Epithelial cell of proximal tubule (primary cell): ENCODE measurements around the gene DIRAS3. TPM values are rescaled to one million over a fixed set of nuclear protein-coding genes. Genes with fewer than 3 reads are reported as not detected.
"Not testable (repeated sequence)": the region's sequence is repeated elsewhere in the genome, so short reads cannot be mapped to it uniquely, and the experiment has no call there.

Experiments
- DNase-seq: peaks from one replicate; pipeline ENCODE4 v3.0.0-alpha.2; 2011; ENCODE audit warnings: low read depth
- H3K4me3 ChIP-seq: 2 replicates; pipeline ENCODE4 v1.5.1; 2011; ENCODE audit warnings: low read depth, mild to moderate bottlenecking, low read length
- total RNA-seq: library from RNA; depleted of rRNA; stranded (reverse); fragments of >200 nt; gene quantifications from 2 replicates; pipeline ENCODE4 v1.2.3, GENCODE V29; 2015
- TF ChIP-seq, protein P1 (sequence below): conservative IDR thresholded peaks from 2 replicates; pipeline ENCODE4 v1.5.1; 2012; ENCODE audit warnings: low read depth, mild to moderate bottlenecking, low read length

Gene DIRAS3
- total RNA-seq, 1 donor from 2014 or later, result not detected

DNA sequence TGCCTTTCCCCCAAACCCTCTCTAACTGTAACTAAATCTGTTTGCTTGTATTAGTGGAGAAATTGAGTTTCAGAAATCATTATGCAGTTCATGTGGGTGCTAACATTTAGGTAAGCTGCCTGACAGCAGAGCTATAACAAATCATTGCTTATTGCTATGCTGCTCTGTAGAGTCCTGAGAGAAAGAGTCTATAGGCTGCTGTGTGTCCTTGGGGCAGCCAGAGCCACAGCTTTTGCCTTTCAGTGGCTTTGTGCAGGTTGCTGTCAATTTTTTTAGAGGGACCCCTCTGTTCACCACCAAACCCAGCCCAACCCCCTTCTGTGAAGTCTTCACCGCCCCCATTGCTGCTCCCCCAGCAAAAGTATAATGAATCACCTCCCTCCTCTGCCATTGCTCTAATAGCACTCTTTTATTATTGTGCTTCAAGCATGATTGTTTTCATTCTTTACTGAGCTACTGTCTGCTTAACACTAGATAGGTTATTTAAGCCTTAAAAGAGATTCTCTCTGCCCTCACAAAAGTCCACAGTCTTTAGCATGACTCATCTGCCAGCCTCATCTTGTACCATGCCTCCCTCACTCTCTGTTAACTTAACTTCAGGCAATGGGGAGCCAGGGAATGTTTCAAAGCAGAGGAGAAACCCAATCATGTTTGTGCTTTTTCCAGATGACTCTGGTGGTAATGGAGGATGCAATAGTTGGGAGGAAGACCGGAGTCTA lies 38.6 kb downstream of the DIRAS3 start:
- no peak for DNase-seq
- TF ChIP-seq, protein P1, sequence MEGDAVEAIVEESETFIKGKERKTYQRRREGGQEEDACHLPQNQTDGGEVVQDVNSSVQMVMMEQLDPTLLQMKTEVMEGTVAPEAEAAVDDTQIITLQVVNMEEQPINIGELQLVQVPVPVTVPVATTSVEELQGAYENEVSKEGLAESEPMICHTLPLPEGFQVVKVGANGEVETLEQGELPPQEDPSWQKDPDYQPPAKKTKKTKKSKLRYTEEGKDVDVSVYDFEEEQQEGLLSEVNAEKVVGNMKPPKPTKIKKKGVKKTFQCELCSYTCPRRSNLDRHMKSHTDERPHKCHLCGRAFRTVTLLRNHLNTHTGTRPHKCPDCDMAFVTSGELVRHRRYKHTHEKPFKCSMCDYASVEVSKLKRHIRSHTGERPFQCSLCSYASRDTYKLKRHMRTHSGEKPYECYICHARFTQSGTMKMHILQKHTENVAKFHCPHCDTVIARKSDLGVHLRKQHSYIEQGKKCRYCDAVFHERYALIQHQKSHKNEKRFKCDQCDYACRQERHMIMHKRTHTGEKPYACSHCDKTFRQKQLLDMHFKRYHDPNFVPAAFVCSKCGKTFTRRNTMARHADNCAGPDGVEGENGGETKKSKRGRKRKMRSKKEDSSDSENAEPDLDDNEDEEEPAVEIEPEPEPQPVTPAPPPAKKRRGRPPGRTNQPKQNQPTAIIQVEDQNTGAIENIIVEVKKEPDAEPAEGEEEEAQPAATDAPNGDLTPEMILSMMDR, result no peak
- H3K4me3 ChIP-seq, result no peak overlapping the region

DNA sequence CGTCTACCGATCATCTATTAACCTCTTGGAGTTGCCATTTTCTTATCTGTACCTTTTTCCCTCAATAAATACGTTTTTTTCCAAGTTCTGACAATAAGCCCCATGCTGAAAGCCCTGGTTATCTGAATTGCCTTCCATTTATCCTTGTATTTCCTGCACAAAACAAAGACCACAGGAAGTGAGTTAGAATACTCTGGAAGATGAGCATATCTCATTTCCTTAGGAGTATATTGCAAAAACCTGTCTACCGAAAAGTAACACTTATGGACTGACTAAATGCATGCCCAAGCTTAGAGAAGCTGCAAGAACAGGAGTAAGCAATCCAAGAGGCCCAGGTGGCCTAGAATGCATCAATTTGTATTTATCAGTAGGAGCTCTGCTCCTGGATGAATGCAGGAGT lies 39.9 kb downstream of the DIRAS3 start:
- DNase-seq, result no peak
- TF ChIP-seq, protein P1, result no peak
- no peak overlapping the region for H3K4me3 ChIP-seq

DNA sequence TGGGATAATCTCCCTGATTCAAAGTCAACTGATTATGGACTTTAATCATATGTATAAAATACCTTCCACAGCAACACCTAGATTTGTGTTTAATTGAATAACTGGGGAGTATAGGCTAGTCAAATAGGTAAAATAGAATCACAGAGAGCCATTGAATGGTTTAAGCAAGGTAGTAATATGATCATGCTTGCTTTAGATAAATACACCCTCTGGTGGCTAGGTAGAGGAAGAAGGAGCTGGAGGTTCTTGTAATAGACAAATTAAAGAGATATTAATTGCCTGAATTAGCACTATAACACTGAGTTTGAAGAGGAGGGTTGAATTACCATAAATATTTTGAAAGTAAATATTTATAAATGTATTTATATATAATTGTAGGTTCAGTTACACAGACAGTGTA lies 40.3 kb downstream of the DIRAS3 start:
- TF ChIP-seq, protein P1, result peak; percentile 63
- H3K4me3 ChIP-seq, result no peak overlapping the region
- no peak for DNase-seq

DNA sequence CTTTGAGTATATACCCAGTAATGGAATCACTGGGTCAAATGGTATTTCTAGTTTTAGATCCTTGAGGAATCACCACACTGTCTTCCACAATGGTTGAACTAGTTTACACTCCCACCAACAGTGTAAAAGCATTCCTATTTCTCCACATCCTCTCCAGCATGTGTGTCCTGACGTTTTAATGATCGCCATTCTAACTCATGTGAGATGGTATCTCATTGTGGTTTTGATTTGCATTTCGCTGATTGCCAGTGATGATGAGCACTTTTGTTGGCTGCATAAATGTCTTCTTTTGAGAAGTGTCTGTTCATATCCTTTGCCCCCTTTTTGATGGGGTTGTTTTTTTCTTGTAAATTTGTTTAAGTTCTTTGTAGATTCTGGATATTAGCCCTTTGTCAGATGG lies 46.8 kb downstream of the DIRAS3 start:
- not testable (repeated sequence) for DNase-seq, H3K4me3 ChIP-seq

DNA sequence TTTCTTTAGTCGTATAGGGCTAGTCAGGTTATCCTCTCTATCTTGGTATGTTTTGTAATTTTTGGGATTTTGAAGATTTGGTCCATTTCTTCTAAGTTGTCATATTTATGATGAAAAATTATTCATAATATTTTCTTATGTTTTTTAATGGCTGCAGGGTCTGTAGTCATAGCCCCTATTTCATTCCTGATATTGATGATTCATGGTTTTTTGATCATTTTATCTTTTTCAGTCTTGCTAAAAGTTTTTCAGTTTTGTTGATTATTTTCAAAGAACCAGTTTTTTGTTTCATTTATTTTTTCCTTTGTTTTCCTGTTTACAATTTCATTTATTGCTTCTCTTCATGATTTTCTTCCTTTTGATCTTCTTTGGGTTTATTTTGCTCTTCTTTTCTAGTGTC lies 50.2 kb downstream of the DIRAS3 start:
- no peak for DNase-seq
- TF ChIP-seq, protein P1, result no peak
- H3K4me3 ChIP-seq, result no peak overlapping the region

DNA sequence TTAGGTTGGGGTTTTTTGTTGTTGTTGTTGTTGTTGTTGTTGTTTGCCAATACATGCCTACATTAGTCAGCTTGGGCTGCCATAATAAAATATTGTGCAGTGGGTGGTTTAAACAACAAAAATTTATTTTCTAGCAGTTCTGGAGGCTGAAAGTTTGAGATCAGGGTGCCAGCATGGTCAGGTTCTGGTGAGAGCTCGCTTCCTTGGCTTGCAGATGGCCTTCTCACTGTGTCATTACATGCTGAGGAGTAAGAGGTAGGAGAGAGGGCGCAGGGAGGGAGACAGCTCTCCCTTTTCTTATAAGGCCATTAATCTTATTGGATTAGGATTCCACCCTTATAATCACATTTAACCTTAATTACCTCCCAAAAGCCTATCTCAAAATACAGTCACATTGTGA lies 52.7 kb downstream of the DIRAS3 start:
- TF ChIP-seq, protein P1, result no peak
- DNase-seq, result no peak
- no peak overlapping the region for H3K4me3 ChIP-seq

Other genes starting within 250 kb of the DIRAS3 start
- gene GNG12, start 217.2 kb downstream of the DIRAS3 start, total RNA-seq, result 67.1 and 95.4 TPM in 2 replicates
- gene WLS, start 181.9 kb upstream of the DIRAS3 start, total RNA-seq, result 14.4 and 19.0 TPM in 2 replicates